GM21737 (cell line): ENCODE results near the gene RNF39.

Experiments used
- ATAC-seq: cut with Tn5 transposase; IDR thresholded peaks from one replicate; pipeline ENCODE4 v1.9.1; 2021; ENCODE audit warnings: mild to moderate bottlenecking, moderate library complexity; ENCODE audit not compliant: unreplicated experiment

RNF39 gene

GRCh38 chr6:30020626-30021025 lies 54.9 kb downstream of the RNF39 start:
- ATAC-seq: no peak
